ENCODE results near the gene FGD2.

GRCh38 chr6:36976931-36977330 lies 28.5 kb upstream of the FGD2 start:
- TF ChIP-seq CTCF (IDR thresholded peaks at IDR 0.05 in 8 of 11, conservative IDR thresholded peaks at IDR 0.05 in 3 of 11) (no peak), POLR2A (IDR thresholded peaks at IDR 0.05) (no peak), POLR2AphosphoS5 (IDR thresholded peaks at IDR 0.05) (no peak)
